ENCODE results near the gene CAMK1D.

GRCh38 chr10:12609435-12609834 lies 260.1 kb downstream of the CAMK1D start:
- TF ChIP-seq SP2 (IDR thresholded peaks at IDR 0.05; ENCODE audit: low read length): no peak
- no peak for TF ChIP-seq HDAC2 (IDR thresholded peaks at IDR 0.05; ENCODE audit: borderline replicate concordance in 1 of 2, low read depth in 2 of 2, low read length in 2 of 2)
- TF ChIP-seq TAF7 (optimal IDR thresholded peaks at IDR 0.05; ENCODE audit: borderline replicate concordance, low read depth, low read length): no peak
- TF ChIP-seq EZH2 (IDR thresholded peaks at IDR 0.05; ENCODE audit: low read depth, low read length, severe bottlenecking): no peak
- TF ChIP-seq MAX (IDR thresholded peaks at IDR 0.05): no peak
- no peak for TF ChIP-seq CTCF (IDR thresholded peaks at IDR 0.05; ENCODE audit: control extremely low read depth in 1 of 3, insufficient read depth in 1 of 3, low read depth in 1 of 3, low read length in 3 of 3)
- TF ChIP-seq BRCA1 (IDR thresholded peaks at IDR 0.05; ENCODE audit: low read depth, low read length): no peak

All from H1 (cell line).